Dermis microvascular lymphatic vessel endothelial cell (primary cell): ENCODE results near the gene DAG1. TPM values are rescaled to one million over a fixed set of nuclear protein-coding genes. Genes with fewer than 3 reads are reported as not detected.

Experiments
- DNase-seq, 2 donors: peaks; one replicate each; pipeline versions ENCODE4 v3.0.0 to v3.0.0-alpha.2; 2010; ENCODE audit warnings: low read depth in 2 of 2
- total RNA-seq: library from RNA; depleted of rRNA; stranded (reverse); fragments of >200 nt; gene quantifications from 2 replicates; pipeline ENCODE4 v1.2.1, GENCODE V29; 2014

The DAG1 gene
- total RNA-seq, 1 donor from 2014 or later: 26.1 TPM

GRCh38 chr3:49553692-49554632 is 83.9 kb downstream of the DAG1 start, which contains the start of gene BSN:
Gene BSN, plus strand, starts transcription at chr3:49554477. Its CDS starts 126 bp downstream, at chr3:49554603.
- DNase-seq: peak; percentile 72 to 90

DNA sequence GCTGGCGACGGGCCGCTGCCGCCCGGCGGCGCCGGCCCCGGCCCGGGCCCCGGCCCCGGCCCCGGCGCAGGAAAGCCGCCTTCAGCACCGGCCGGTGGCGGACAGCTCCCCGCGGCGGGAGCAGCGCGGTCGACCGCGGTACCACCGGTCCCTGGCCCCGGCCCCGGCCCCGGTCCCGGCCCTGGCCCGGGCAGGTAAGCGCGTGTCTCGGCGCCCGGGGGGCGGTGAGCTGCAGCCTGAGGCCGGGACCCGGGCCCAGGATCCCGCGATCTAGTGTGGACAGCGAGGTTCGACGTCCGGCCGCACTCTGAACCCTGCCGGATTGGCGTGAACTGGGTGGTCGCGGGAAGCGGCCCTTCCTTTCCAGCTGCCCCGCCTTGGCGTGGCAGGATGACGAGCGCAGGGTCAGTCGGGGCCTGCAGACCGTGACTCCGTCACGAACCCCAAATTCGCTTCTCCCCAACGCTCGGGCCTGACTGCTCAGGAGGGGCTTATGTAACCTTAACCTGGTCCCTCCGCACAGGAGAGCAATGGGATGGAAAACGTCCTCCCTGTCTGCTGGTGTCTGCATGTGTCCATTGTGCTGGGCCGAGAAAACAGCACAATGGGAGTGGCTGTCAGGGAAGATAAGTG is 84.7 kb downstream of the DAG1 start:
- peak in 1 of 2 donors; percentile 51 for DNase-seq

DNA sequence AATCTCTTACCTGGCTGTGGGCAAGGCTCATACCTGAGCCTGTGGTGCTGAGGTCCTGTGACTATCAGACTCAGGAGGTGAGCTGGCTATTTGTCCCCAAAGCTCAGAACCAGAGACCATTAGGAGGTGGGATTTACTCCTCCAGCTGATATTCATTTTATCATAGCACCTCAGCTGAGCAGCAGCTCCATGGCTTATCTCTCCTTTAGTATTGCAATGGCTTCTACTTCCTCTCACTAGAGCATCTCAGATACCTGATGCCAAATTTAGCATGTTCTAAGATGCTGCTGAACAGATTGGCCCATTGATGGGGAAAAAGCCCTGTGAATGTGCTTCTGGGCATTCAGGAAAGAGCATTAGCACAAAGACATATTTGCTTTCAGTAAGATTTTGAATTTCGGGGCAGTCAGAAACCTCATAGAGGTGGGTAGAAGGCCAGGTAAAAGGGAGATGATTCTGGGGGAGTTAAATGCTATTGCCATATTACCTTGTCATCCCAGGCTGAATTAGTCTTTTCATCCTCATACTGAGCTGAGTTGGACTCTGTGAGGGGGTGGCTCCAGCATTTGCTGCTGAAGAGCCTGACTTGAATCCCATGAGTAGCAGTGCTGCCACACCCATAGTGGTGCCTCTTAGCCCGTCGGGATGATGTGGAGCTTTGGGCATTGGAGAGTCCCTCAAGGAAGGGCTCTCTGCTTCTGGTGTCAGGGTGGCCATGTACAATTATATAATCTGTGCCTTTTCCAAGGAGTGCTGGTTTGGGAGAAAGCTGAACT is 86.6 kb downstream of the DAG1 start:
- DNase-seq: no peak

DNA sequence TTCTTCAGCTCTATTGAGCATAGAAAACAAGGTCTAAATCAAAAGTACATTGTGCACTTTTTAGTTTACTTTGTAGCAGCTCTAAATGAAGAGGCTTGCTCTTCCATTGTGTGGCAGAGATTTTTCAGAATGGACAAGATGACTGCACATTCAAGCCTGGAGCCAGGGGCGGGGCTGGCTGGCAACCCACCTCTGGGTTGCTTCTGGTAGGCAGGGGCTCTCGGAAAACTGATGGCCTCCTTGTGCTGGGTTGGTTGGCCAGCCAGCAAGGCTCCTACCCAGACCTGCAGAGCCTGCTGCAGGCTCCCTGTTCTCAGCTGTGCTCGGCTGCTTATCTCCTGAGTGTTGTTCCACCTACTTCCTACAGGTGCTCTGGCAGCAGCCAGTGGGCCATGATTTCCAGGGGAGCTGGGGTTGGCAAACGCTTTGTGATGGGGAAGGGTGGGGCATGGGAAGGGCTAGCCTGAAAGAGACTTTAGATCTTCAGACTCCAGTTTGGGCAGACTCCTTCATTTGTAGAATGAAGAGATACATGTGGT is 93.0 kb downstream of the DAG1 start:
- DNase-seq: no peak

DNA sequence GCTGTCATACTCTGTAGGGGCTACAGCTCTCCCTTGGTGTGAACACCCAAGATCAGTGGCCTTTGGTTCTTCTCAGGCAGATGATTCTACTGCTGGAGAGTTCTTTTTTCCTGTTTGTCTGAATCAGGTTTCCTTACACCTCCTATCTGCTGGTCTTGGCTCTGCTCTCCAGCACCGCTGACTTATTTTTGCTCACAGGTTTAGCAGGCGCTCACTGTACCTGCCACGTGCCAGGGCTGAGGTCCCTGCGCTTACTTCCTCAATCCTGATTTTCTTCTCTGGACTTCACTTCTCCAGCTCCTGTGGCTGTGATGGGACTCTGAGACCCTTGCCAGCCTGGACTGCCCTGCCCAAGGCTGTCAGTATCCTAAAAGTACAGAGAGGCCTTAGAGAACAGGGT is 93.7 kb downstream of the DAG1 start:
- DNase-seq: no peak

DNA sequence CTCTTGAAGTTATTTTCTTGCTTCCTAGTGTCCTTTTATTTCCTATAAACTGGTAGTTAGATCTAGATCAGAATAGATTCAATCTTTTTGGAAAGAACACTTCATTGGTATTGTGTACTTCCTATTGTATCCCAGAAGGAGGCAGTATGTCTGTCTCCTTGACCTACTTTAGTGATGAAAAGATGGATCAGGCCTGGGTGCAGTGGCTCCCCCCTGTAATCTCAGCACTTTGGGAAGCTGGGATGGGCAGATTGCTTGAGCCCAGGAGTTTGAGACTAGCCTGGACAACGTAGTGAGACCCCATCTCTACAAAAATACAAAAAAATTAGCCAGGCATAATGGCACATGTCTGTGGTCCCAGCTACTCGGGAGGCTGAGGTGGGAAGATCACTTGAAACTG is 96.2 kb downstream of the DAG1 start:
- no peak for DNase-seq

DNA sequence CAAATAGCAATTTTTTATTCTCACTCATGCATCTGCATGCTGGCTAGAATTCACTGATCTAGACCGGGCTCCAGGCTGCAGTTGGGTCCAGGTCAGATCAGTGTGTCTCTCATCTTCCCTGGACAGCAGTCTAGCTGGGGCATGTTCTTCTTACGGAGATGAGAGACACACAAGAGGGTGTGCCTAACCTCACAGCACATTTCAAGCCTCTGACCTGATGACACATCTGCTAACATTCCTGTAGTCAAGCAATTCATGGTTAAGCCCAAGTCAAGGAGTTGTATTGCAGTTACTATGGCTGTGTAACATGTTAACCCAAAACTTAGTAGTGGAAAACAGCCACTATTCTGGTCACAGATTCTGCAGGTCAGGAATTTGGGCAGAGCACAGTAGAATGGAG is 97.3 kb downstream of the DAG1 start:
- no peak for DNase-seq

- no peak for DNase-seq
Observed at GRCh38 chr3:49568965-49569364, 98.9 kb downstream of the DAG1 start.

DNA sequence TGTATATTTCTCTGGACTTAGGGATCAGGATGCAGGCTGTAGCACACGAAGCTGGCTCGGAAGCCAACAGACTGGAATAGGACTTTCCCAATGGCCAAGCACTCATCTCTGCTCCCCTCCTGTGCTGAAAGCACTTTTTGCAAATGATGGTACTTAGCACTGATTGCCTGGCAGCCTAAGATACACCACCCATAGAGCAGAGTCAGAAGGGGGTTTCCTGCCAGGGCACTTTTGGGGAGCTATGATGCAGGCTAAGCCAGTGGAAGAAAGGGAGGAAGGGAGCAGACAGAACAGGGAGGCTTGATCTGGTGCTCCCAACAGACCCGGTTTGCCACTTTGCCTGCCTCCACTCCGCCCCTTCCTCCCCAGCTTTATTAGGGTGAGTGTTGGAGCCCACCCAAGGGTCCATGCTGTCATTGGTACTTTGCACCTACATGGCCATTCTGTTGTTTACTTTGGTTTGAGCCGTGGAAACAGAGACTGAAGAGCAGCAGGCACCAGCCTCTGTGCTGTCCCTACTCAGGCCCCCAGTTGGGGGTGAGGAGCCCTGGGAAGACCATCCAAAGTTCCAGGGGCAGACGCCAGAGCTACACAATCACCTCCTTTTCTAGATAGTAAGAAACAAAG is 100.1 kb downstream of the DAG1 start:
- DNase-seq: no peak

- no peak for DNase-seq
Observed at GRCh38 chr3:49582177-49582576, 112.1 kb downstream of the DAG1 start.

Other genes starting within 250 kb of the DAG1 start
- gene C3orf62, start 193.0 kb upstream of the DAG1 start, total RNA-seq: 1.3 and 3.7 TPM in 2 replicates
- gene USP4, start 130.2 kb upstream of the DAG1 start, total RNA-seq: 20.4 and 26.9 TPM in 2 replicates
- gene GPX1, start 111.9 kb upstream of the DAG1 start, total RNA-seq: 512 and 672 TPM in 2 replicates
- 572 and 586 TPM in 2 replicates for gene RHOA, start 58.3 kb upstream of the DAG1 start, total RNA-seq
- 13.1 and 22.6 TPM in 2 replicates for gene TCTA, start 57.8 kb upstream of the DAG1 start, total RNA-seq
- 0.26 and 0.51 TPM in 2 replicates for gene AMT, start 47.8 kb upstream of the DAG1 start, total RNA-seq
- gene NICN1, start 40.9 kb upstream of the DAG1 start, total RNA-seq: 3.7 and 9.9 TPM in 2 replicates
- under 0.01 TPM in 2 replicates for gene BSN, start 84.2 kb downstream of the DAG1 start, total RNA-seq
- gene APEH, start 204.1 kb downstream of the DAG1 start, total RNA-seq: 108 and 118 TPM in 2 replicates
- 1.8 and 2.1 TPM in 2 replicates for gene MST1, start 219.2 kb downstream of the DAG1 start, total RNA-seq
- gene RNF123, start 219.3 kb downstream of the DAG1 start, total RNA-seq: 18.4 and 28.6 TPM in 2 replicates
- not detected in 2 replicates for gene AMIGO3, start 249.4 kb downstream of the DAG1 start, total RNA-seq